Camera-type eye (tissue), 1 donor: ENCODE measurements around the gene OR4A5. TPM values are rescaled to one million over a fixed set of nuclear protein-coding genes. Genes with fewer than 3 reads are reported as not detected.

Experiments
- total RNA-seq: library from RNA; depleted of rRNA; stranded (reverse); fragments of >200 nt; gene quantifications from one replicate; pipeline ENCODE4 v1.2.3, GENCODE V29; 2014

The OR4A5 gene
- total RNA-seq = not detected

DNA sequence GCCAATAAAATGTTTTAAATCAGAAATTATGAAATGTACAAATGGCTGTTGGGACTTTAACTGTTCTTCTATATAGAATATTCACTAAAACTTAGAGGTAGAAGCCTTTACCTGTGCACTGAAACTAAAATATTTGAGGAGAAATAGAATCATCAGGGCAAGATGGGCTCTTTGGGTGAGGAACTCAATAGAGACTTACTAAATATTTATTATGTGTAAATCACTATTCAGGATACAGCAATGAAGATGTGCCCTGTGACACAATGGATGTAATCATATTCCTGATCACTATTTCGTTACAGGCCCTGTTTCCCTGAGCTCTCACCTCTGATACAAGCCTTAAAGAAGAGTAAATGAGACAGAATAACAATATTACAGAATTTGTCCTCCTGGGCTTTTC is at the start of gene OR4A5:
OR4A5 (plus strand) TSS at position 301 of the 400 bp plus-strand sequence; CDS start at position 354, 53 bp downstream.

Other genes starting within 250 kb of the OR4A5 start
- not detected for gene OR4C46, start 102.8 kb upstream of the OR4A5 start, total RNA-seq